Stimulated activated CD4-positive, alpha-beta T cell treated with anti-CD3 and anti-CD28 coated beads, Interleukin-12 subunit alpha, Interleukin-12 subunit beta, amount 100 ng/mL, for 48 hours (primary cell): Measurements from ENCODE around the gene CPSF4L.

ENCODE experiments used
- DNase-seq, 3 donors: peaks; one replicate each; pipeline ENCODE4 v3.0.0-alpha.2; 2020; ENCODE audit warnings: low read depth in 2 of 3, low spot score in 1 of 3

Gene CPSF4L

DNA sequence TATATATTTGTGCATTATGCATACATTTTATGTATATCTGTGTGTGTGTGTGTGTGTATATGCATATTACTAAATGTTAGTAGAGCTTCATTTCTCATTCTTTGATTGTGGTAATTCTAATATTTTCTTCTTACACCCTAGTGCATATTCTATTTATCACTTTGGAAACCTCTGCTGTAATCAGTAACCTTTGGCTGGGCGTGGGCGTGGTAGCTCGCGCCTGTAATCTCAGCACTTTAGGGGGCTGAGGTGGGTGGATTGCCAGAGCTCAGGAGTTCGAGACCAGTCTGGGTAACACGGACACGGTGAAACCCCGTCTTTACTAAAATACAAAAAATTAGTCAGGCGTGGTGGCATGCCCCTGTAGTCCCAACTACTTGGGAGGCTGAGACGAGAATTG is 26.9 kb downstream of the CPSF4L start:
- no peak for DNase-seq

DNA sequence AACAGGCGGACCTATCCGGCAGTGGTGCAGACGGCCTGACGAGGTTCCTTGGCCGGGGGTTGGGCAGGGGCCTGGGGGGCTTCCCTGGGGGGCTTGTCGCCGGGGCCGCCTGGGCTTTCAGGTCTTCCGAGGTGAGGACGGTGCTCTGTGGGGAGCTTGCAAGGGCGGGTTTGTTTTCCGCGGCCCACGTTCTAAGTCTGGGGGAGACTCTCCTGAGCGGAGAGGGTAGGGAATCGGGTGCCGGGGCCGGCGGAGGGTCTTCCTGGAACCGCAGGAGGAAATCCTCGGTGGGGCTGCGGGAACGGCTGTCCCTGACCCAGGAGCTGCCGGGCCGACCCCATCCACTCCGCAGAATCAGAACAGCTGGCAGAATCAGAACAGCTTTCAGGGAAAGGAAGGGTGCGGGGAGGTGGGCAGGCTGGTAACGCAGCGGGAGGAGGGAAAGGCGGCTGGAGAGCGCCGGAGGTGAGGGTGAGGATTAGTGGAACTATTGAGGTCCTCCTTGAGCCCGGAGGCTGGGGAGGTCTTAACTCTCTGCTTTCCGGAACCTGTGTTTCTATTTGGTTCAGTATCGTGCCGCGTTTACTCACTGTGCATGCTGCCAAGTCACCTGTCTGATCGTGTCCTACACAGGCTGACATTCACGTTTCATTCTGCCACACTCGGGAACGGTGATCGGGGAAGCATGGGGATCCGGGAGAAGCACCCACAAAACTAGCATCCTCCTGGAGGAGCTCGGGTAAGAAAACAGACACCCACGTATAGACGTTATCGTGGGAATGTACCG is 28.9 kb downstream of the CPSF4L start:
- DNase-seq: peak in 2 of 3 donors; percentile 14 to 28

DNA sequence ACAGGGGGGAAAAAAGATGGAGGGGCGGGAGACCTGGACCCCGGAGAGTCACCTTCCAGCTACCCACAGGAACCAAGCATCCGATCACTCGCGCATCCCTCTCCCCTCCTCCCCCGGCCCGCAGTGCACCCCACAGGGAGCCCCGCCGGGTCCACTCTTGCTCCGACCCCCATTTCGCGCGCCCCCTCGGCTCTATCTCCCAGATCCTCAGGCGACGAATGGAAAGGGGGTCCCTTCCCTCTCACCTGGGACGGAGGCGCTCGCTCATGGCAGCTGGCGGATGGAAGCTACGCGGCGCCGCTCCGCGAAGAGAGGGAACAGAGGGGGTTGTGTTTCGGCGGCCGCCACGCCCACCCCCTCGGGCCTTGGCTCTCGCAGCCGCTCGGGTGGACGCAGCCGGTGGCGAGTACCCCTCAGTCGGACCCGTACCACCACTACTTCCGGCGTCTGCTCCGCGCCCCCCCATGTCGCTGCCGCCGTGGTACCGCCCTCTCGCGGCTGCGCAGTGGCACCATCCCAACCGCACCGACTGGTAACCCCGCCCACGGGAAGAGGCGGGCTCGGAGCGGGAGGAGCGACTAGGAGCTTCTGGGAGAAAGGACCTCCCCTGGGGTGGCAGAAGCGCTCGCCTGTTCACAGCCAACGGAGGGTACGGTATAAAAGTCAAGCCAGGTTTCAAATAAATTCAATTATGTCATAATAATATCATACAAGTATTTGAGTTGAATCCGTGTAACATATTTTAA is 29.7 kb downstream of the CPSF4L start:
- DNase-seq: peak; percentile 92 to 97 (median 94)

DNA sequence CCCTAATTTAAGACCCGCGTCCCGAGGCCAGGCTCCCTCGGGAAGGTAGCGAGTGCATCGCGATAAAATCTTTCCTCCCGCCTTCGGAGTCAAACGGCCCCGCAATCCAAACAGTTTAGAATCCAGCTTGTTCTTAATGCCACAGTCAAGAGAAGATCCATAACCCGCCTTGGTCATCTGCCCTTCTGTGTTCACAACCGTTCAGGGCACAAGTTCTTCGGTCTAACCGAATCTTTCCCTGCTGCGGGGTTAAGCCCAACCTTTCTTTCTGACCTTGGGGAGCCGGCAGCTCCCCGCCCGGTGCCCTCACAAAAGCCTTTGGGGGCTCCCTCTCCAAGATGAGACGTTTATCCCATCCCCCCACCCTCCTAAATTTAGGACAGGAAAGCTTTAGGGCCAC is 30.3 kb downstream of the CPSF4L start:
- DNase-seq: no peak

DNA sequence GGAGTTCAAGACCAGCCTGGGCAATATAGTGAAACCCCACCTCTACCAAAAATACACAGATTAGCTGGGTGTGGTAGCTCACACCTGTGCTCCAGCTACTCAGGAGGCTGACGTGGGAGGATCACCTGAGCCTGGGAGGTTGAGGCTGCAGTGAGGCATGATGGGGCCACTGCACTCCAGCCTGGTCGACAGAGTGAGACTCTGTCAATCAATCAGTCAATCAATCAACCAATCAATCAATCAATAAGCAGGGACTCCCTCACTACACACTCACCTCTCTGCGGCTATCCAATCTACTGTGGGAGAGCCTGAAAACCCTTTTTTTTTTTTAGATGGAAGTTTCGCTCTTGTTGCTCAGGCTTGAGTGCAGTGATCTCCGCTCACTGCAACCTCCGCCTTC is 31.6 kb downstream of the CPSF4L start:
- no peak for DNase-seq

DNA sequence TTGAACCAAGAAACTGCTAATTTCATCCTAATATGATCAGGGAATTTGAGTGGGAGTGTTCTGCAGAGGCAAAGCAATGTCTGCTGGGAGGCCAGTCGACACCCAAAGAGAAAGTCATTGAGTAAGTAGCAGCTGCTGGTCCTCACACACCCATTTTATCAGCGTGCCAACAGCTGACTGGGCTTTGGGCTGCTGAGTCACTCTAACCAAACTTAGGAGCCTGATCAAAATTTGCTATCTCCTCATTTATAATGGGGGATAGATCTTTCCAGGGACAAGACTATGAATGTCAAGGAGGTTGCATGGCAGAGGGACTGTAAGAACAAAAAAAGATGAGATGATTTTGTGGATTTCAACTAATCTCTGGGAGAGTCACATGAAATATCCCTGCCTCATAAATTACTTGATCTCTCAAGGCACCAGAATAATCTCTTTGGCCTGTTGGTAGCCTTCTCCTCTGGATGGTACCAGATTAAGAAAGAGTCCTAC is 32.9 kb downstream of the CPSF4L start:
- DNase-seq: no peak

DNA sequence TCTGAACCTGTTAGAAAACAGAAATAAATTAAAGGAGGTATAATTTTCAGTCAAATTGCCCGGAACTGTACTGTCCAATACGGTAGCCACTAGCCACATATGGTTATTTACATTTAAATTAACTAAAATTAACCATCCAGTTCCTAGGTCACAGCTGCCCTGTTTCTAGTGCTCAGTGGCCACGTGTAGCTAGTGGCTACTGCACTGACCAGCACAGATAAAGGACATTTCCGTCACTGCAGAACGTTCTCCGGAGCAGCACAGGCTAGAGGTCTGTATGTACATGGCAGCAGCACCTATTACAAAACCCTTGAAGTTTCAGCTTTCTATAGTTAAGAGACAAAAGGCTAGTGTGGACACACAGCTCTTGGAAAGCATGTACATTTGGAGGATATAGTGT is 33.7 kb downstream of the CPSF4L start:
- DNase-seq: no peak

DNA sequence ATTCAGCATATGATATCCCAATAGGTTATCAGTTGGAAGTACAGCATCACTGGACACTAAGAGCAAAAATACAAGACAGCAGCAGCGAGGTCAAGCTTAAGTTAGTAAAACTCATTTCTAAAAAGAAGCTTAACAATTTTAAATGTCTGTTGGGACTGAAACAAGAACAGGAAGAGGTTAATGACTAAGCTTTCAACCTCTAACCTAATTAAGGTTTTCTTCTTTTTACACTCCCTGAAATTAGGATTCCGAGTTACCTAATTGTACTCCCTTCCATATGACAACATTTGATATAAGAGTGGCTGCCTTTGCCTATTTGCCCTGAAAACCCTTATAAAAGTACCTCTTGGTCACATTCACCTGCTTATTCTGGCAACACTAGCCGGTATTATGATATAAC is 34.3 kb downstream of the CPSF4L start:
- no peak for DNase-seq

DNA sequence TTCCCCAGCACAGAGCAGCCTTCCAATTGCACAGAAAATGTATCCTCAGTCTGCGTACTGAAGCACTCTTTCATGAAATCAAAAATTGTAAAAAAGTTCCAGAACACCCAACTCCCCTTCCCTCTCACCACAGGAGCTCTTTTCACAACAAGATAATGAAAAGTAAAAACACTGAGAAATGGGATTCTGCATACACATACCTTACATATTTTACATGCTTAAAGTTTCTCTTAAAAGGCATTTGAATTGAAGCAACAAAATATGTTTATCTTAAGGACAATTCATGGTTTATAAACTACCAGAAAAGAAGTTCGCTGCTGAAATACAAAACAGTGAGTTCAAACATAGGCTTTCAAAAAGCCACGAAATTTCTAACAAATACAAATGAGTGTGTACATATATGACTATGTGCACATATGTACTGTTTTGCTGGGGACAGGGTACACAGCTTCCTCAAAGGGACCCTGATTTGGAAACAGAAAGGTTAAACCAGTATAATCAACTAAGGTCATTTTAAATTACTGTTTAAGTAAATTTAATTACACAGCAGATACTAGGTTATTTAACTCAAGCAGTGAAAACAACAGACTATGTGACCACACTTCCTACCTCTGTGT is 35.0 kb downstream of the CPSF4L start:
- no peak for DNase-seq

DNA sequence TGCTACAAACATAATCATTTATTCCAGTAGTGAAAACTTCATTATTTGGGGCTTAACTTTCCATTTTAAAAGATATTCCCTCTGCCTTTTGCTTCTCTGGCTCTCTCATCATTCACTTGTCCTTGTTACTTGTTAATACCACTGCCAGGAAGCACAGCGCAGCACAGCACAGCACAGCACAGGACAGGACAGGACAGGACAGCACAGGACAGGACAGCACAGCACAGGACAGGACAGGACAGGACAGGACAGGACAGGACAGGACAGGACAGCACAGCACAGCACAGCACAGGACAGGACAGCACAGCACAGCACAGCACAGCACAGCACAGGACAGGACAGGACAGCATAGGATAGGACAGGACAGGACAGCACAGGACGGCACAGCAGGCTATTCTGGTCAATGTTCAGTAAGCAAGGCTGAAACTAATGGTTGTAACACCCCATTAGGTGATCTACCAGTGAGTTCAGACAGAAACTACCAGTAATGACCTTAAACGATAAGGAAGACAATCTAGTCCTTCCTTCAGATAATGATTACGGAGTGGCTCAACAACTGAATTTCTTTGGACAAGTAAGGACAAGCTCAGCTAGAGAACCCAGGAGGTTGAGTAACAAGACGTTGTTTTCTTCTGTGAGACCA is 36.9 kb downstream of the CPSF4L start:
- DNase-seq: no peak

DNA sequence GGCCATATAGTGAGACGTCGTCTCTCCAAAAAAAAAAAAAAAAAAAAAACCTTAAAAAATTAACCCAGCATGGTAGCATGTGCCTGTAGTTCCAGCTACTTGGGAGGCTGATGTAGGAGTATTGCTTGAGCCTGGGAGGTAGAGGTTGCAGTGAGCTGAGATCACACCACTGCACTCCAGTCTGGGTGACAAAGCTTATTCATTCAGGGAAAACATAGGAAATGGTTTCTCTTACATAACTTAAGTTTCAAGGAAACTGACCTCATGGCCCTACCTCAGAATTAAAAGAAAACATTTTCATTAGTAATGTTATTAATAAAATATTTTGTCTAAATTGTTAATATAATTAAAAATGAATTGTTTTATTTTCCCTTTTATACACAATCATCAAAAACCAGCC is 37.4 kb downstream of the CPSF4L start:
- DNase-seq: no peak

DNA sequence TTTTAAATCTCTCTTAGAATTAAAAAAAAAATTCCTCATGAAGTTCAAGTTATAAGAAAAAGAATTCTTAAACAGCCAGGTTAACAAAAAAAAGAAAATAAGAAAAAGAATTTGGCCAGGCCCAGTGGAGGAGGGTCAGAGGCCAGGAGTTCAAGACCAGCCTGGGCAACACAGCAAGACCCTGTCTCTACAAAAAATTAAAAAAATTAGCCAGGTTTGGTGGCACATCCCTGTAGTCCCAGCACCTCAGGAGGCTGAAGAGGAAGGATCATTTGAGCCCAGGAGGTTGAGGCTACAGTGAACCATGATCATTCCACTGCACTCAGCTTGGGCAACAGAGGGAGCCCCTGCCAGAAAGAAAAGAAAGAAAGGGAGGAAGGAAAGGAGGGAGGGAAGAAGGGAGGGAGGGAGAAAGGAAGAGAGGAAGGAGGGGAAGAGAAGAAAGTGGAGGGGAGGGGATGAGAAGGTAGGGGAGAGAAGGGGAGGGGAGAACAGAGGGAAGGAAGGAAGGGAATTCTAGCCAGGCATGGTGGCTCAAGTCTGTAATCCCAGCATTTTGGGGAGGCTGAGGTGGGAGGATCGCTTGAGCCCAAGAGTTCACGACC is 38.0 kb downstream of the CPSF4L start:
- DNase-seq: no peak

DNA sequence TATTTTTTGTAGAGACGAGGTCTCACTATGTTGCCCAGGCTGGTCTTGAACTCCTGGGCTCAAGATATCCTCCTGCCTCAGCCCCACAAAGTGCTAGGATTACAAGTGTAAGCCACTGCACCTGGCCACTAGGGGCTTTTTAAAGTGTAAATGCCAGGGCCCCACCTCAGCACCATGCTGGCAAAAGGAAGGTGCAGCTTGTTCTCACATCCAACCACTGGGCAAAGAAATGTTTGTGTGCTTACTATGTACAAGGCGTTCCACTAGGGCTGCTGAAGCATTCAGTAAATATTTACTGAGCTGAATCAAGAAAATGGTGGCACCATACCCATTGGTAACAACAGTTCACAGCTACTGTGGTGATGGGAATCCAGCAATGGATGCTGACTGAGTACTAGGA is 46.2 kb downstream of the CPSF4L start:
- DNase-seq: no peak

DNA sequence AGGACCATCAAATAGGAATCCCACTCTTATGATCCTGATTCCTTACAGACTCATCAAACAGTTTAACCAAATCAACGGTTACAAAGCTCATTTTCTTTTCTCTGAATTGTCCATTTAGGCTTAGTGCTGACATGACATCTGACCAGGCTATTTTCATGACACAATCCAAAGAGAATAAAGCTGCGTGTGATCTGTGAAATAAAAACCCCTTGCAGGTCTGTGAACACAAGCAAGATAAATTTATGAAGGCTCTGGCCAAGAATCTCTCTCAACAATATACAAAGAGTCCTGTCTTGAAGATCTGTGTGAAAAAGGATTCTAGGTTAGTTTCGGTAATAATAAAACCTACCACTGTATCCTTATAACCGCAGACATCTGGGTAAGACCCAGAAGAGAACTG is 46.8 kb downstream of the CPSF4L start:
- DNase-seq: no peak

DNA sequence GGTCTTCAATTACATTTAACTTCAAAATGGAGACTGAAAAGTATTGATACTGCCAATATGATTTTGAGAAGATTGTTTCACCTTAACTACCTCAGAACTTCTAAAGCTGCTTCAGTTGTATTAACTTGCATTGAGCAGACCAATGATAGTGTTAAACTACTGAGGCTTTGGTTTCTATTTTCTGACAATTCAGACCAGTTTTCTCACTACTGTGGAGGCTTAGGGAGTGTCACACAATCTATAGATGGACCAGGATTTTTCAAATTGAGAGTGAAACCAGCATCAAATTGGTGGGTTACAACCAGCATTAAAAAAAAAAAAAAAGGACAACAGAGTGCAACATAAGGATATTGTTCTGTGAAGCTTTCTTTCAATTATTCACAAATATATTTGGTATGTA is 47.7 kb downstream of the CPSF4L start:
- no peak for DNase-seq

DNA sequence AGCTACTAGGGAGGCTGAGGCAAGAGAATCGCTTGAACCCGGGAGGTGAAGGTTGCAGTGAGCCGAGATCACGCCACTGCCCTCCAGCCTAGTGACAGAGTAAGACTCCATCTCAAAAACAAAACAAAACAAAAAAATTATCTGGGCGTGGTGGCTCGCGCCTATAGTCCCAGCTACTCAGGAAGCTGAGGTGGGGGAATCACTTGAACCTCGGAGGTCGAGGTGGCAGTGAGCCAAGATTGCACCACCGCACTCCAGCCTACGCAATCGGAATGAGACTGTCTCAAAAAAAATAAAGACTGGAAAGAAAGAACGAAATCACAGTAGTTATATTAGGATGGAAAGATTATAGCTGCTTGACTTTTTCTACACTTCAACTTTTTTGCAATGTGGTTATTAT is 49.9 kb downstream of the CPSF4L start:
- DNase-seq: peak in 1 of 3 donors; percentile 30

DNA sequence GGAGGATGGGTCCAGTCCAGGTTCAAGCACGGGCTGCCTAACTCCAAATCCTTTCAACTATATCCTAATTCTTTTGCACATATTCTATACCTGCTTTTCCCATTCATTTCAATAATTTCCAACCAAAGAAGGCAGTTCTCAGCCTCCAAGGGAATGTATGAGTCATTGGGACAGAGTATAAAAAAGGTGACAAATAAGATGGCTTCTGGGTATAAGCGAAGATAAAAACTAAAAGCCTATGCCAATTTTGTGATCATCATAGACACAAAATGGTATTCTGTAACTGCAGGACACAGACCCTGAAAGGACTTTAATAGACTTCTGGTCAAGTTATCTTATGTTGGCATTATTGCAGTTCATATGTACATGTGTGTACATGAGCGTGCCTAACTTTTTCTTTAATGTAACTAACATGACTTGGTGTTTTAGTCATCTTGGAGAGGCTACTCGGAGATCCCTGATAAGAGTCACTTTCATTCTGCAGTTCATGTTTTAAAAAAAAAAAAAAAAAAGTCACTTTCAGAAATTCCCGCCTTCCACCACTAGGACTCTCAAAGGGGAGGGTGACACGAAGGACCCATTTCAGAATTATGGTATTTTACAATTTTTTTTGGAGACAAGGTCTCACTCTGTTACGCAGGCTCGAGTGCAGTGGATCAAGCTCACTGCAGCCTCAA is 51.5 kb downstream of the CPSF4L start:
- DNase-seq: no peak

DNA sequence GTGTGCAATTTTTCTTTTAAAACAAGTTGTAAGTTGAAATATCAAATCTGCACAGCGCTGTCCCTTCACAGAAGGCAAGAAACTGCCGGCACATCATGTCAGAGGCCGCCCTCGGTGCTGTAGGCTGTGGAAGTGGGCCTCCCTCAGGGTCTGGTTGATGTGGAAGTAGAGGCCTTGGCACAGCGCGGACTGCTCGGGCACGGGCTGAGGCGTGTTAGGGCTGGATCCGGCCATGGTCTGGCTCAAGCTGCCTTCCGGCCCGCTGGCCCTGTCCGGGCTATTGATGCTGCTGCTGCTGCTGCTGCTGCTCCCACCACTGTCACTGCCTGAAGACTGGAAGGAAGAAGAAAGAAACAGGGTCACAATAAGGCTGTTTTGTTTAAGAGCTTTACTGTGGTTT is 52.2 kb downstream of the CPSF4L start:
- no peak for DNase-seq

DNA sequence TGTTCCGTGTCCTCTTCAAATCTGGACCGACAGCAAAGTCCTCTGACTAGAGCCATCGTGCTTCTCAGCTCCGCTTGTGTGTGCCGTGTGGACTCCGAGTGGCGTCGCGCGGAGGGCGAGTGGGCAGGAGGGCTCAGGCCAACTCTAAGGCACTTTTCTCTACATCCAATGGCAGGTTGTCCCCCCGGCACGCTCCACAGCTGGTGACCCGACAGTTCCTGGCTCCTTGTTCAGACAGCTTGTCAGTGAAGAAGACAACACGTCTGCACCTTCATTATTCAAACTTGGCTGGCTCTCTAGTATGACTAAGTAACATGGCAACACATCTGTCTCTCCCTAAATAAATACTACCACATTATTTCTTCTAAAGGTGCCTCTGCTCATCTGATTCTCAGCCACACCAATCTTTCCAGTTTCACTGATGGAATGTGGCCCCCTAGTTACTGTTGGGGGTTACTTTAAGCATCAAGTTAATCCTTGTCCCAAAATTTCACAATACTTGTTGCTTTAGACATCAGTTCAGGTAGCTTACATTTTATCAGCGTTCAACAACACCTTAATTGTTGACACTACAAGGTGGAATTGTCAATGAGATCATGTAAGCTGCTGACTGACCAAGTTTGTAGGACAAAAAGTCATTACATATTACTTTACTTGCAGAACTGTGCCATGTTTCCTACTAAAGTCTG is 53.4 kb downstream of the CPSF4L start:
- DNase-seq: no peak

DNA sequence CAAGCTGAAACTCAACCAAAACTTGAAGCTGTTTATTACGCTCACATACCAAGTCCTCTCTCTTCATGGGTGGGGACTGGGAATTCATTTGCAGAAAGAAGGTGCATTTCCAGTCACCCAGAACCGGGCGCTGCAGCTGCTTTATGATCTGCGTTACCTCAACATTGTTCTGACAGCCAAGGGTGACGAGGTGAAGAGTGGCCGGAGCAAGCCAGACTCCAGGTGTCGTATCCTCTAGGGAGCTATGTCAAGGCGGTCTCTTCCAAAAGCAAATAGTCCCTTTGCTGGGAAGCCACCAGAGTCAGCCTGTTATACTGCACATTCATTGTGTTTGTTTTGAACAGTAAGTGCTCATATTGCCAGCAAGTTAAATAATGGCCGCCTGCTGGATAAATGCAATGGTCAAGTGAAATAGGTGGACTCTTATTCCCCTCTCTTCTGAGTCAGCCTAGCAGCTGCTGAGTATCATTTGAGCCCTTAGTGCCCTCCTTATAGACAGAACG is 56.2 kb downstream of the CPSF4L start:
- no peak for DNase-seq
